NT2/D1 (cell line): ENCODE measurements around the gene IBA57.

Source experiments
- DNase-seq: peaks from one replicate; pipeline ENCODE4 v3.0.0-alpha.2; 2011; ENCODE audit warnings: low read depth, low spot score
- H3K27me3 ChIP-seq: 2 replicates; pipeline ENCODE4 v1.6.0; 2011; ENCODE audit warnings: mild to moderate bottlenecking; ENCODE audit not compliant: insufficient read length, insufficient read depth
- H3K36me3 ChIP-seq: 2 replicates; pipeline ENCODE4 v1.6.1; 2011; ENCODE audit warnings: mild to moderate bottlenecking, low read length, mixed read lengths; ENCODE audit not compliant: insufficient read depth, insufficient read length
- H3K4me1 ChIP-seq: 2 replicates; pipeline ENCODE4 v1.5.1; 2011; ENCODE audit not compliant: insufficient read depth, insufficient read length
- H3K4me3 ChIP-seq: 2 replicates; pipeline ENCODE4 v1.5.1; 2011; ENCODE audit warnings: low read depth; ENCODE audit not compliant: insufficient read length
- H3K9ac ChIP-seq: 2 replicates; pipeline ENCODE4 v1.6.0; 2011; ENCODE audit warnings: low read depth; ENCODE audit not compliant: insufficient read length
- H3K9me3 ChIP-seq: 2 replicates; pipeline ENCODE4 v1.5.1; 2011; ENCODE audit warnings: mild to moderate bottlenecking, low read length; ENCODE audit not compliant: insufficient read depth
- SUZ12 ChIP-seq: IDR thresholded peaks from 2 replicates; pipeline ENCODE4 v1.6.1; 2011; ENCODE audit not compliant: insufficient read length, insufficient read depth; ENCODE audit errors: extremely low read depth
- YY1 ChIP-seq: IDR thresholded peaks from 2 replicates; pipeline ENCODE4 v1.6.1; 2011; ENCODE audit not compliant: insufficient read length, insufficient read depth
- ZNF274 ChIP-seq: IDR thresholded peaks from 2 replicates; pipeline ENCODE4 v1.6.1; 2011; ENCODE audit warnings: mild to moderate bottlenecking, low read depth, low read length

Gene IBA57

DNA sequence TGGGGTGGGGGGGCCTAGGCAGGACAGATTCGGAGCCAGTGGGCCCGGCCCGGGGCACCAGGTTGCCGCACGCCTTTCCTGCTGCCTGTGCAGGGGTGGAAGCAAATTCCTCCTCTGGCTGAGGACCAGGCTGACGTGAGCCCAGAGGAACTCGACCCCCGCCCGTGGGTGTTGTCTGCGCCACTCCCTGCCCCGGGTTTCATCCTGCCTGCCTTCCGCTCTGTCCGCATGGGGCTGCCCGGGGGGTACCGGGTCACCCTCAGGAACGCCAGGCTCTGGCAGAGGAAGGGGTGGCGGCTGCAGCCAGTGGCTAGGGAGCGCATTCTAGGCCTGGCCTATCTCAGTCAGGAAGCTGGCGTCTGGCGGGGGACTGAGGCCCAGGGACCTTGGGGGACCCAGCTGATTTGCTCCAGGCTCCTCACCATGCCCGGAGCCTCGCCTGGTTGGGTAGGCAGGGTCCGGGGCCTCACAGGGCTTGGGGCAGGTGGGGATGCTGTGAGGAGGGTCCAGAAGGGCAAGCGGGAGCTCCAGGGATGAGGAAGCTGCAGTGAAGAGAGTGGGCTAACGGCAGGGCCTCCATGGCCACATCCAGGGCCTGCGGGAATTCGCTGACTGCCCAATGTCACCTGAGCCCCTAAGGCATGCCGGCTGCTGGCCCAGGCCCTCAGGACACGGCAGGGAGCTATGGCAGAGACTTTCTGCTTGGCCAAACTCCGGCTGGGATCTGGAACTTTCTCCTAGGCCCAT, 2.4 kb upstream of the IBA57 start:
- no peaks in the 10 kb centered on the region for H3K27me3 ChIP-seq
- DNase-seq, result no peak
- peaks cover 28% of the 10 kb centered on the region for H3K4me1 ChIP-seq
- no peak overlapping the region for H3K4me3 ChIP-seq
- peak overlapping the region; percentile 71 for H3K9ac ChIP-seq
- TF ChIP-seq YY1 (no peak), ZNF274 (no peak), SUZ12 (no peak)
- peaks cover 10% of the 10 kb centered on the region for H3K36me3 ChIP-seq
- no peaks in the 10 kb centered on the region for H3K9me3 ChIP-seq

- no peak overlapping the region for H3K4me3 ChIP-seq
- peaks cover 10% of the 10 kb centered on the region for H3K36me3 ChIP-seq
- peak overlapping the region; percentile 71 for H3K9ac ChIP-seq
- H3K27me3 ChIP-seq, result no peaks in the 10 kb centered on the region
- no peak for TF ChIP-seq SUZ12
- no peak for TF ChIP-seq ZNF274
- no peak for TF ChIP-seq YY1
- peaks cover 28% of the 10 kb centered on the region for H3K4me1 ChIP-seq
- no peak for DNase-seq
- H3K9me3 ChIP-seq, result no peaks in the 10 kb centered on the region
These were observed 1.7 kb upstream of the IBA57 start for GRCh38 chr1:228163776-228164519.

DNA sequence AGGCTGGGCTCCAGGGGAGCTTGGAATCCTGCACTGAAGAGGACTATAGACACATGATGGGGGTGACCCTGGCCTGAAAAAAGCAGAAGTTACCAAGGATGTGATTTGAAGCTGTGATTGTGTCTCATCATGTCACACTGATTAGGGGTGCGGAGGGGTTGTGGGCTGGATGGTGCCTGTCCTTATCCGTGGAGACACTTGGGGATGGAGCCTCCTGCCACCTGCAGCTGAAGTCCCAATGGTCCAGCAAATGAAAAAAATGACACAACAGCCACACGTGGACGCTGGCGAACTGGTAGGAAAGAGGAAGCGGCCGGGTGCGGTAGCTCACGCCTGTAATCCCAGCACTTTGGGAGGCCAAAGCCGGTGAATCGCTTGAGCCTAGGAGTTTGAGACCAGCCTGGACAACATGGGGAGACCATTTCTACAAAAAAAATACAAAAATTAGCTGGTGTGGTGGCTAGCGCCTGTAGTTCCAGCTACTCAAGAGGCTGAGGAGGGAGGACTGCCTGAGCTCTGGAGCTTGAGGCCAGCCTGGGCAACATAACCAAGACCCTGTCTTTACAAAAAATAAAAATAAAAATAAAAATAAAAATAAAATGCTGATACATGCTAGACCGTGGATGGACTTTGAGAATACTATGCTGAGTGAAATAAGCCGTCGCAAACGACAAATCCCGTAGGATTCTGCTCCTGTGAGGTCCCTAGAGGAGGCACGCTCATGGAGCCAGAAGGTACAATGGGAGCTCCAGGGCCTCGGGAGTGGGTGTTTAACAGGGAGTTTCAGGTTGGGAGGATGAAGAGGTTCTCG, 838 bp upstream of the IBA57 start:
- H3K9me3 ChIP-seq, result no peaks in the 10 kb centered on the region
- H3K4me1 ChIP-seq, result peaks cover 28% of the 10 kb centered on the region
- no peaks in the 10 kb centered on the region for H3K27me3 ChIP-seq
- DNase-seq, result no peak
- peaks cover 14% of the 10 kb centered on the region for H3K36me3 ChIP-seq
- no peak for TF ChIP-seq SUZ12
- no peak for TF ChIP-seq ZNF274
- peak overlapping the region; percentile 89 for H3K9ac ChIP-seq
- peak overlapping the region; percentile 71 for H3K4me3 ChIP-seq

- no peak for DNase-seq
- H3K9me3 ChIP-seq, result no peaks in the 10 kb centered on the region
- no peak for TF ChIP-seq YY1
- TF ChIP-seq SUZ12, result no peak
- TF ChIP-seq ZNF274, result no peak
- H3K4me1 ChIP-seq, result peaks cover 28% of the 10 kb centered on the region
- H3K9ac ChIP-seq, result peak overlapping the region; percentile 89
- no peaks in the 10 kb centered on the region for H3K27me3 ChIP-seq
- H3K4me3 ChIP-seq, result peak overlapping the region; percentile 89
- peaks cover 14% of the 10 kb centered on the region for H3K36me3 ChIP-seq
These were observed 749 bp downstream of the IBA57 start for GRCh38 chr1:228166170-228166936.

DNA sequence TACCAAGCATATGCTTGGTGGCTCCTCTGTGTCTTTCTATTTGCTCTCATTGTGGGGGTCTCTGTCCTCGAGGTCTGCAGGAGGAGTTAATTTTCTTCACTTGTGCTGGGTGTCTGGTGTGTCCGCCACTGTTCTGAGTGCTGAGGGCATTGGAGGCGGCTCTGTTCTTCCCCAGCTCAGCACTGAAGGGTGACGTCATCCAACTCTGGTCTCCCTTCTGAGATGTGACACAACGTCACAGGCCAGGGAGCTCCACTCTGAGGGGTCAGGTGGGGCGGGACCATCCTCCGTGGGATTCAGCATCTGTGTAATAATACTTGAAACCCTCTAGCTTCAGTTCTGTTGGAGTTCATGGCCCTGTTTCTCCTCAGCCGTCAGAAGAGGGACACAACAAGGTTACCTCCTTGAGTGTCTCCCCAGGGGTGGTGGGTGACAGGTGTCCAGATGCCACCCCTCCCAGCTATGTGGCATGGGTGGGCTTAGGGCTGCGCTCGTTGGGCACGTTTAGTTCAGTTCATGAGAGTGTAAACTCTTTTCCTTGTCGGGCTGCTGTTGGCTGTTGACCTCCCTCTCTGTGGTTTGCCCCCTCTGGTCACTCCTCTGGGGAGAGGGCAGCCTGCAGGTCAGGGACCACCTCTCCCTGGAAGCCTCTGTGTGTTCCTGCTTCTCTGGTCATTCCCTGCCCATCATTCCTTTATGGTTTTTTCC, 3.1 kb downstream of the IBA57 start:
- peaks cover 12% of the 10 kb centered on the region for H3K4me1 ChIP-seq
- TF ChIP-seq YY1 (no peak), SUZ12 (no peak), ZNF274 (no peak)
- peaks cover 13% of the 10 kb centered on the region for H3K36me3 ChIP-seq
- H3K9me3 ChIP-seq, result no peaks in the 10 kb centered on the region
- H3K27me3 ChIP-seq, result no peaks in the 10 kb centered on the region
- no peak overlapping the region for H3K4me3 ChIP-seq
- no peak for DNase-seq
- H3K9ac ChIP-seq, result no peak overlapping the region

DNA sequence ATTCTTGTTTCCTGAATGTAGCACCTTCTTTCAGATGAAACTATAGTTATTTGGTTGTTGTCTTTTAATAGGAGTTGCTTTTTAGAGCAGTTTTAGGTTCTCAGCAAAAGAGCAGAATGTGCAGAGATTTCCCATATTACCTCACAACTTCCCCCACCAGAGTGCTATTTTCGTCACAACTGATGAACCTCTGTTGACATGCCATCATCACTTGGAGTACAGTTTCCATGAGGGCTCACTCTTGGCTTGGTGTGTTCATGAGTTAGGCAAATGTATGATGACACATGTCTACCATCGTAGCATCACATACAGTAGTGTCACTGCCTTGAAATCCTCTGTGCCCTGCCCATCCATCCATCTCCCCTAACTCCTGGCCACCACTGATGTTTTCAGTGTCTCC, 3.7 kb downstream of the IBA57 start:
- TF ChIP-seq YY1 (no peak), ZNF274 (no peak), SUZ12 (no peak)
- no peak overlapping the region for H3K4me3 ChIP-seq
- peaks cover 9% of the 10 kb centered on the region for H3K4me1 ChIP-seq
- peaks cover 7% of the 10 kb centered on the region for H3K36me3 ChIP-seq
- no peak for DNase-seq
- H3K27me3 ChIP-seq, result no peaks in the 10 kb centered on the region
- no peak overlapping the region for H3K9ac ChIP-seq
- no peaks in the 10 kb centered on the region for H3K9me3 ChIP-seq
